Smooth muscle cell (in vitro differentiated cells): ENCODE results near the gene PRSS38. TPM values are rescaled to one million over a fixed set of nuclear protein-coding genes. Genes with fewer than 3 reads are reported as not detected.

ENCODE experiments used
- DNase-seq: peaks from one replicate; lab custom pipeline; 2025; ENCODE audit not compliant: unreplicated experiment; lab: John Stamatoyannopoulos, UW
- H2AFZ ChIP-seq: fragments of 200-600 bp; sonication (generic); 2 replicates; pipeline ENCODE4 v1.6.0; 2016; ENCODE audit warnings: antibody characterized with exemption, low read depth, mild to moderate bottlenecking
- H3F3A ChIP-seq: fragments of 200-600 bp; sonication (generic); 2 replicates; pipeline ENCODE4 v1.6.0; 2017; ENCODE audit warnings: antibody characterized with exemption, low read depth
- H3K27ac ChIP-seq: fragments of 200-600 bp; sonication (generic); 2 replicates; pipeline ENCODE4 v1.5.1; 2016; ENCODE audit warnings: low read depth, mild to moderate bottlenecking
- H3K27me3 ChIP-seq: fragments of 200-600 bp; sonication (generic); 2 replicates; pipeline ENCODE4 v1.6.1; 2016; ENCODE audit warnings: low read depth, mild to moderate bottlenecking
- H3K36me3 ChIP-seq: fragments of 200-600 bp; sonication (generic); 2 replicates; pipeline ENCODE4 v1.5.1; 2016; ENCODE audit warnings: low read depth
- H3K4me1 ChIP-seq: fragments of 200-600 bp; sonication (generic); 2 replicates; pipeline ENCODE4 v1.5.1; 2016; ENCODE audit warnings: low read depth
- H3K4me2 ChIP-seq: fragments of 200-600 bp; sonication (generic); 2 replicates; pipeline ENCODE4 v1.6.0; 2016; ENCODE audit warnings: mild to moderate bottlenecking
- H3K4me3 ChIP-seq: fragments of 200-600 bp; sonication (generic); 2 replicates; pipeline ENCODE4 v1.5.1; 2016; ENCODE audit warnings: mild to moderate bottlenecking
- H3K79me2 ChIP-seq: fragments of 200-600 bp; sonication (generic); 2 replicates; pipeline ENCODE4 v1.6.0; 2016; ENCODE audit warnings: low read depth, mild to moderate bottlenecking
- H3K9ac ChIP-seq: fragments of 200-600 bp; sonication (generic); 2 replicates; pipeline ENCODE4 v1.6.0; 2016; ENCODE audit warnings: low read depth
- H3K9me3 ChIP-seq: fragments of 200-600 bp; sonication (generic); replicated peaks from 2 replicates; pipeline ENCODE4 v1.5.1; 2016; ENCODE audit warnings: low read depth
- H4K20me1 ChIP-seq: fragments of 200-600 bp; sonication (generic); 2 replicates; pipeline ENCODE4 v1.6.0; 2016; ENCODE audit warnings: low read depth
- CTCF ChIP-seq: fragments of 200-600 bp; sonication (generic); IDR thresholded peaks from 2 replicates; pipeline ENCODE4 v1.5.1; 2017; ENCODE audit warnings: borderline replicate concordance, mild to moderate bottlenecking, antibody characterized with exemption; ENCODE audit not compliant: insufficient read depth, poor library complexity, severe bottlenecking
- WGBS: methylation state at CpG from one replicate; pipeline ENCODE4 v1.1.7; 2016; ENCODE audit warnings: low lambda C conversion rate; 5-methylcytosine and 5-hydroxymethylcytosine counted together
- polyA plus RNA-seq: library from polyadenylated mRNA; unstranded; fragments of >200 nt; fragmentation: Nextera tagmentation; extraction: Ambion mirVana; gene quantifications from 2 replicates; pipeline ENCODE4 v1.2.1, GENCODE V29; 2016
- total RNA-seq: library from RNA; depleted of rRNA; stranded (reverse); fragments of >200 nt; gene quantifications from 2 replicates; pipeline ENCODE4 v1.2.3, GENCODE V29; 2014

PRSS38 gene
- total and polyA plus RNA-seq, 2 experiments from 2014 or later, result not detected

- 93% methylated on average over 11 of the region's 11 CpGs for WGBS
- Histone ChIP-seq H3K79me2 (no peaks in the 10 kb centered on the region), H3F3A (no peaks in the 10 kb centered on the region), H3K4me2 (no peak overlapping the region), H3K9me3 (no peaks in the 10 kb centered on the region), H3K4me3 (no peak overlapping the region), H2AFZ (no peak overlapping the region), H3K27me3 (no peaks in the 10 kb centered on the region), H3K4me1 (peaks cover 6% of the 10 kb centered on the region), H3K27ac (peak overlapping the region; percentile 97), H3K36me3 (no peaks in the 10 kb centered on the region), H4K20me1 (peaks cover 53% of the 10 kb centered on the region), H3K9ac (no peak overlapping the region)
- DNase-seq, result no peak
- TF ChIP-seq CTCF, result no peak
These were observed 38.3 kb upstream of the PRSS38 start for GRCh38 chr1:227777156-227777555.

- H3K36me3 ChIP-seq, result no peaks in the 10 kb centered on the region
- no peaks in the 10 kb centered on the region for H3F3A ChIP-seq
- H3K4me3 ChIP-seq, result no peak overlapping the region
- no peaks in the 10 kb centered on the region for H3K79me2 ChIP-seq
- no peak overlapping the region for H3K4me2 ChIP-seq
- H3K4me1 ChIP-seq, result peaks cover 6% of the 10 kb centered on the region
- no peak for DNase-seq
- no peak for TF ChIP-seq CTCF
- H4K20me1 ChIP-seq, result peaks cover 53% of the 10 kb centered on the region
- H3K9me3 ChIP-seq, result no peaks in the 10 kb centered on the region
- no peak overlapping the region for H3K27ac ChIP-seq
- no peaks in the 10 kb centered on the region for H3K27me3 ChIP-seq
- WGBS, result 97% methylated on average over 4 of the region's 4 CpGs
- H2AFZ ChIP-seq, result no peak overlapping the region
- H3K9ac ChIP-seq, result no peak overlapping the region
These were observed 37.8 kb upstream of the PRSS38 start for GRCh38 chr1:227777646-227778045.

GRCh38 chr1:227778401-227778947 lies 37.0 kb upstream of the PRSS38 start:
- no peak for TF ChIP-seq CTCF
- H3K4me1 ChIP-seq, result peaks cover 6% of the 10 kb centered on the region
- no peak overlapping the region for H3K27ac ChIP-seq
- H3K27me3 ChIP-seq, result no peaks in the 10 kb centered on the region
- no peak overlapping the region for H2AFZ ChIP-seq
- H3K9ac ChIP-seq, result no peak overlapping the region
- H3K36me3 ChIP-seq, result no peaks in the 10 kb centered on the region
- peaks cover 45% of the 10 kb centered on the region for H4K20me1 ChIP-seq
- no peak overlapping the region for H3K4me3 ChIP-seq
- H3F3A ChIP-seq, result no peaks in the 10 kb centered on the region
- no peak overlapping the region for H3K4me2 ChIP-seq
- H3K79me2 ChIP-seq, result no peaks in the 10 kb centered on the region
- H3K9me3 ChIP-seq, result no peaks in the 10 kb centered on the region
- WGBS, result 85% methylated on average over 8 of the region's 8 CpGs
- no peak for DNase-seq

- Histone ChIP-seq H3K4me3 (no peak overlapping the region), H3K4me1 (peaks cover 6% of the 10 kb centered on the region), H3K36me3 (no peaks in the 10 kb centered on the region), H3K27ac (no peak overlapping the region), H2AFZ (no peak overlapping the region), H3K9me3 (no peaks in the 10 kb centered on the region), H3K27me3 (no peaks in the 10 kb centered on the region), H4K20me1 (peaks cover 40% of the 10 kb centered on the region), H3K9ac (no peak overlapping the region), H3F3A (no peaks in the 10 kb centered on the region), H3K4me2 (no peak overlapping the region), H3K79me2 (no peaks in the 10 kb centered on the region)
- 99% methylated on average over 10 of the region's 10 CpGs for WGBS
- no peak for TF ChIP-seq CTCF
- no peak for DNase-seq
These were observed 36.4 kb upstream of the PRSS38 start for GRCh38 chr1:227779021-227779441.
